ENCODE measurements around the gene ALDH3A2.
A peak's percentile ranks its signal among the peaks of the same experiment; 100 is the strongest.

ALDH3A2 gene

DNA sequence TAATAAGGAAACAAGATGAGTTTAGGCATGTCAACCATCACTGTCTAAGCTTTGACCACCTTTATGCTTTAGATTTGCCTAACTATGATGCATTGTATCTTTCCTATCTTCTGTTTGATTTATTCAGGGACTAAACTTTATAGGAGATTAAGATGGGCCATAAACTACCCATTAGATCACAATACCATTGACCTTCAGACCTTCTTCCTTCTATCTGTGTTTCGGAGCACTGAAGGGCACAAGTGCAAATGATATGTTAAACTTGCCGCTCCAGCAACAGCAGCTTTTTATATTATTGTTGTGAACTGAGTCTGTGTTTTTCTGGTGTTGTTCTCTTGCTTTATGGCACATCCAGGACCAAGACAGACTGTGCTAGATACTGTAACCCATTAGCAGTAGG lies 16.6 kb upstream of the ALDH3A2 start:
- Mint-ChIP-seq H3K9me3 (peaks cover 6% of the 10 kb centered on the region), H3K27me3 (ENCODE audit: low read depth) (peaks cover 5% of the 10 kb centered on the region), H3K36me3 (ENCODE audit: low read depth) (no peaks in the 10 kb centered on the region), H3K27ac (no peak overlapping the region), H3K4me3 (no peak overlapping the region), H3K4me1 (no peaks in the 10 kb centered on the region)
- TF ChIP-seq, protein P1, sequence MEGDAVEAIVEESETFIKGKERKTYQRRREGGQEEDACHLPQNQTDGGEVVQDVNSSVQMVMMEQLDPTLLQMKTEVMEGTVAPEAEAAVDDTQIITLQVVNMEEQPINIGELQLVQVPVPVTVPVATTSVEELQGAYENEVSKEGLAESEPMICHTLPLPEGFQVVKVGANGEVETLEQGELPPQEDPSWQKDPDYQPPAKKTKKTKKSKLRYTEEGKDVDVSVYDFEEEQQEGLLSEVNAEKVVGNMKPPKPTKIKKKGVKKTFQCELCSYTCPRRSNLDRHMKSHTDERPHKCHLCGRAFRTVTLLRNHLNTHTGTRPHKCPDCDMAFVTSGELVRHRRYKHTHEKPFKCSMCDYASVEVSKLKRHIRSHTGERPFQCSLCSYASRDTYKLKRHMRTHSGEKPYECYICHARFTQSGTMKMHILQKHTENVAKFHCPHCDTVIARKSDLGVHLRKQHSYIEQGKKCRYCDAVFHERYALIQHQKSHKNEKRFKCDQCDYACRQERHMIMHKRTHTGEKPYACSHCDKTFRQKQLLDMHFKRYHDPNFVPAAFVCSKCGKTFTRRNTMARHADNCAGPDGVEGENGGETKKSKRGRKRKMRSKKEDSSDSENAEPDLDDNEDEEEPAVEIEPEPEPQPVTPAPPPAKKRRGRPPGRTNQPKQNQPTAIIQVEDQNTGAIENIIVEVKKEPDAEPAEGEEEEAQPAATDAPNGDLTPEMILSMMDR (IDR thresholded peaks at IDR 0.05; ENCODE audit: unreplicated experiment in 3 of 3), result no peak

DNA sequence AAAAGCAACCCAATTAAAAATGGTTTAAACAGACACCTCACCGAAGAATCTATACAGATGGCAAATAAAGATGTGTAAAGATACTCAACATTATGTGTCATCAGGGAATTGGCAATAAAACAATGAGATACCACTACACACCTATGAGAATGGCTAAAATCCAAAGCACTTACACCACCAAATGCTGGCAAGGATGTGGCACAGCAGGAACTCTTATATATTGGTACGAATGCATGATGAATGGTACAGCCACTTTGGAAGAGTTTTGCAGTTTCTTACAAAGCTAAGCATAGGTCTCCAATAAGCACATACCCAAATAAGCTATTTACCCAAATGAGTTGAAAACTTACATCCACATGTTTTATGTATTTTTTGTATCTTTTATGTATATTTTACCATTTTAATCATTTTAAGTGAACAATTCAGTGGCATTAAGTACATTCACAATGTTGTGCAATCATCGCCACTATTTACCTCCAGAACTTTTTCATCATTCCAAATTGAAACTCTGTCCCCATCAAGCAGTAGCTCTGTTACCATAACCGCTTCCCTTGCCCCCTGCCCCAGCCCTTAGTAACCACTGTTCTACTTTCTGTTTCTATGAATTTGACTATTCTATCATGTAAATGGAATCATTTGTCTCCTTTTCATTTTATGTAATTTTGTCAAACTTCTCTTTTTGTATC lies 6.7 kb upstream of the ALDH3A2 start:
- no peaks in the 10 kb centered on the region for H3K36me3 Mint-ChIP-seq (ENCODE audit: low read depth)

DNA sequence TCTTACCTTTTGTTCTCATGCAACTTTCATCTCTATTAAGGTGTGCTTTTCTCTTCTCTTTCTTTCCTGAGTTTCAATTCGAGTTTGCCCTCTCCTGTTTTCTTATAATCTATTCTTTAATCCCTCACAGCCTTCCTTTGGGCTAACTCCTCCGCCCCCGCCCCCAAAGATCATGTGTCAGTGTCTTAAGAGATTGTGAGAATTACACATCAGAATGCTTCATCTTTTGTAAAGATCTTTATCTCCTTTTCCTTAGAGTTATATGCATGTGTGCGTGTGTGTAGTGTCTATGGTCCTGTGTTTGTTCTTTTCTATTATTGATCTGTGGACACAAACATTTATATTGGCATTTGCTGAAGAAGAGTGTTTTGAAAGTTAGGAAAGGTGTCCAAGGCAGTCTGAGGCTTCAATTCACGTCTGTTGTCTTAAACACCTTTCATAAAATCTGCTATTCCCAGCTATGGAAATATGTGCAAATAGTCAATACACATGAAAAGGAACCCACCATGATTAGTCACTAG lies 6.1 kb upstream of the ALDH3A2 start:
- H3K9me3 Mint-ChIP-seq, result no peaks in the 10 kb centered on the region
- TF ChIP-seq, protein P1 (IDR thresholded peaks at IDR 0.05; ENCODE audit: unreplicated experiment in 3 of 3), result no peak
- no peak overlapping the region for H3K27ac Mint-ChIP-seq
- no peaks in the 10 kb centered on the region for H3K36me3 Mint-ChIP-seq (ENCODE audit: low read depth)
- H3K4me1 Mint-ChIP-seq, result peaks cover 14% of the 10 kb centered on the region
- no peak overlapping the region for H3K4me3 Mint-ChIP-seq
- peaks cover 4% of the 10 kb centered on the region for H3K27me3 Mint-ChIP-seq (ENCODE audit: low read depth)

More for the DNA sequence above, 6.7 kb upstream of the ALDH3A2 start:
- Mint-ChIP-seq H3K4me1 (peaks cover 9% of the 10 kb centered on the region), H3K9me3 (no peaks in the 10 kb centered on the region), H3K4me3 (no peak overlapping the region), H3K27ac (no peak overlapping the region), H3K27me3 (ENCODE audit: low read depth) (peaks cover 4% of the 10 kb centered on the region)
- TF ChIP-seq, protein P1 (IDR thresholded peaks at IDR 0.05; ENCODE audit: unreplicated experiment in 3 of 3), result no peak

DNA sequence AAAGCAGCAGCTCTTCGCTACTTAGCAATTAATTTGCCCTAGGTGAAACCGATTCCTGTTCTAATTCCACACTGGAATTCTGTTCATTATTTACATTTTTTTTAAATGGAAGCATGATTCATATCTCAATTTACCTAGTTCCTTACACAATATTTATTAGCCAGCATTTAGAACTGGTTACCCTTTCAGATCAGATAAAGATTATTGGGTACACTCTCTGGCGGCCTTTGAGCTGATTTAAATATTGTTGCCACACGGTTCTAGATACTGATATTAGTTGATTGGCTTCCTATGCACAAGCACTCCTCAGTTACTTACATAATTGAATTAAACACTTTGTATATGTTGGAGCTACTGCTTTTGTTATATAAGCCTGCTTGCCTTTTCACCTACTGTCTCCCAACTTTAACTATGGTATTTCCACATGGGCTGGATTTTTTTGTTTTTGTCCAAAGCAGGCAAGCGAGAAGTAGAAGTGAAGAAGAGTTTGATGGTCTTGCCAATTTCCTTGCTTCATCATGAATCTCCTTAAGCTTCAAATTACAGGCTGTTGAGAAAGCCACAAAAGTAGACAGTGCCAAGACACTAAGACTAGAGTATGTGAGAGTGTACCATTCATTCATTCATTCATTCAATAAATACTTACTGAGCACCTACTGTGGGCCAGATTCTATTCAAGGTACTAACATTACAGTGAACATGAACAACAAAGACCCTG lies 3.9 kb upstream of the ALDH3A2 start:
- Mint-ChIP-seq H3K27me3 (ENCODE audit: low read depth) (peaks cover 4% of the 10 kb centered on the region), H3K9me3 (no peaks in the 10 kb centered on the region), H3K4me1 (peaks cover 27% of the 10 kb centered on the region), H3K27ac (peak overlapping the region in 1 of 3 experiments; percentile 2), H3K4me3 (peak overlapping the region in 1 of 3 experiments; percentile 9), H3K36me3 (ENCODE audit: low read depth) (no peaks in the 10 kb centered on the region)
- TF ChIP-seq, protein P1 (IDR thresholded peaks at IDR 0.05; ENCODE audit: unreplicated experiment in 3 of 3), result no peak

DNA sequence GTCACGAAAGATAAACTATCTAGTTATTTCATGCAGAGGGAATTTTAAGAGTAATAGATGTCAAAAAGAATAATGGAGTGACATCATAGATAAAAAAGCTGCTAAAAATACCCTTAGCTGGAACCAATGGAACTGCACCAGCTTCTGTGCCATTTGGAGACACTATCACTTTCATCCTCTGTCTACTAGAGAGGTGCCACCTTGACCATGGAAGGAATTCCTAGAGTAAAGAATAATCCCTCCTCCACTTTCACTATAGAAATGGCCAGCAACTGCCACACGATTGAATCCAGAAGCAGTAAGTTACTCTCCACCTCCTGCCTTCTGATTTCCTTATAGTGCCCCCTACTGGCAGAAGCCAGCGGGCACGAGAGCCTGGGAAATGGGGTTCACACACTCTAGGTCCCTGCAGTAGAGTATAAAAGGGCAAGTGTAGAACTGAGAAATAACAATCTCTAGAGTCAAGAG lies 2.8 kb upstream of the ALDH3A2 start:
- H3K36me3 Mint-ChIP-seq (ENCODE audit: low read depth), result no peaks in the 10 kb centered on the region
- TF ChIP-seq, protein P1 (IDR thresholded peaks at IDR 0.05; ENCODE audit: unreplicated experiment in 3 of 3), result peak; percentile 32 to 56 (median 43)
- H3K27ac Mint-ChIP-seq, result peak overlapping the region in 2 of 3 experiments; percentile 69 to 83
- peaks cover 4% of the 10 kb centered on the region for H3K27me3 Mint-ChIP-seq (ENCODE audit: low read depth)
- peak overlapping the region; percentile 62 to 77 (median 75) for H3K4me3 Mint-ChIP-seq
- peaks cover 31% of the 10 kb centered on the region for H3K4me1 Mint-ChIP-seq
- no peaks in the 10 kb centered on the region for H3K9me3 Mint-ChIP-seq

Data from nephron (organoid).